ENCODE results near the gene MRPL43.

The MRPL43 gene

DNA sequence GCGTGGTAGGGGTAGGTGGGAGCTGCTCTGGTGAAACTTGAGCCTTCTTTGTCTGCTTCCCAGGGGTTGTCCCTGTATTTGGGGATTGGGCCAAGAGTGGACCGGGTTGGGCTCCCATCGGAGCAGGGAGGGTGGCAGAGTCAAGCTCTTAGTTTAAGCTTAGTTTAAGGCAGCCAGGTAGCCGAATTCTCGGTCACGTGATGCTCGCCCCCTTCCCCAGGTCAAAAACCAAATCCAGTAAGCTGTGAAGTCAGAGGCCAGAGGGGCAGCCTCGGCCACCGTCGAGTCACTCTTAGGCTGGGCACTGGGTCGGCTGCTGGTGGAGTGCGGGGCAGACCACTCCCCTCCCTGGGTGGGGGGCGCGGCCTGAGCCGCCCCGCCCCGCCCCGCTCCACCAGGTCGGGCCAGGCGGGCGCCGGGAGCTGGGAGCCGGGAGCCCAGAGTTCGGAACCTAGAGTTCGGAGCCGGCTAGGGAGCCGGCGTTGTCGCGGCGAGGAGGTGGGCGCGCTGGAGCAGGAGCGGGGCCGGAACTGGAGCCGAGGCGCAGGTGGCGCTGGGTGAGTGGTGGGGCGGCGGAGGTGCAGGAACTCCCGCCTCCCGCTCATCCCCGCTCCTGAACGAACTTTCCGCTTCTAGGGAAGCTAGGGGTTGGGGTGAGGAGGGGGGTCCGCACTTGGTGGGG lies 9.5 kb upstream of the MRPL43 start:
- ATAC-seq, result peak; percentile 12
- no peak for TF ChIP-seq GLIS3 (CRISPR knock-in tag; IDR thresholded peaks at IDR 0.05)
- no peak for TF ChIP-seq ESRRG (CRISPR knock-in tag; IDR thresholded peaks at IDR 0.05)
- TF ChIP-seq TCF4 (CRISPR knock-in tag; IDR thresholded peaks at IDR 0.05; ENCODE audit: borderline replicate concordance), result no peak
- TF ChIP-seq ZNF70 (CRISPR knock-in tag; IDR thresholded peaks at IDR 0.05), result no peak
- TF ChIP-seq ZNF8 (CRISPR knock-in tag; IDR thresholded peaks at IDR 0.05), result no peak
- TF ChIP-seq BACH2 (CRISPR knock-in tag; IDR thresholded peaks at IDR 0.05; ENCODE audit: borderline replicate concordance), result no peak
- TF ChIP-seq ISL1 (CRISPR knock-in tag; IDR thresholded peaks at IDR 0.05), result no peak
- TF ChIP-seq, protein P1, sequence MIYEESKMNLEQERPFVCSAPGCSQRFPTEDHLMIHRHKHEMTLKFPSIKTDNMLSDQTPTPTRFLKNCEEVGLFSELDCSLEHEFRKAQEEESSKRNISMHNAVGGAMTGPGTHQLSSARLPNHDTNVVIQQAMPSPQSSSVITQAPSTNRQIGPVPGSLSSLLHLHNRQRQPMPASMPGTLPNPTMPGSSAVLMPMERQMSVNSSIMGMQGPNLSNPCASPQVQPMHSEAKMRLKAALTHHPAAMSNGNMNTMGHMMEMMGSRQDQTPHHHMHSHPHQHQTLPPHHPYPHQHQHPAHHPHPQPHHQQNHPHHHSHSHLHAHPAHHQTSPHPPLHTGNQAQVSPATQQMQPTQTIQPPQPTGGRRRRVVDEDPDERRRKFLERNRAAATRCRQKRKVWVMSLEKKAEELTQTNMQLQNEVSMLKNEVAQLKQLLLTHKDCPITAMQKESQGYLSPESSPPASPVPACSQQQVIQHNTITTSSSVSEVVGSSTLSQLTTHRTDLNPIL (CRISPR knock-in tag; IDR thresholded peaks at IDR 0.05; ENCODE audit: low read depth), result no peak
- TF ChIP-seq PPARA (CRISPR knock-in tag; IDR thresholded peaks at IDR 0.05; ENCODE audit: borderline replicate concordance), result no peak
- TF ChIP-seq ZNF565 (CRISPR knock-in tag; conservative IDR thresholded peaks at IDR 0.05; ENCODE audit: low read depth), result no peak
- no peak for TF ChIP-seq ZFP3 (CRISPR knock-in tag; IDR thresholded peaks at IDR 0.05)
- TF ChIP-seq SNAI2 (CRISPR knock-in tag; IDR thresholded peaks at IDR 0.05), result no peak
- TF ChIP-seq, protein P2, sequence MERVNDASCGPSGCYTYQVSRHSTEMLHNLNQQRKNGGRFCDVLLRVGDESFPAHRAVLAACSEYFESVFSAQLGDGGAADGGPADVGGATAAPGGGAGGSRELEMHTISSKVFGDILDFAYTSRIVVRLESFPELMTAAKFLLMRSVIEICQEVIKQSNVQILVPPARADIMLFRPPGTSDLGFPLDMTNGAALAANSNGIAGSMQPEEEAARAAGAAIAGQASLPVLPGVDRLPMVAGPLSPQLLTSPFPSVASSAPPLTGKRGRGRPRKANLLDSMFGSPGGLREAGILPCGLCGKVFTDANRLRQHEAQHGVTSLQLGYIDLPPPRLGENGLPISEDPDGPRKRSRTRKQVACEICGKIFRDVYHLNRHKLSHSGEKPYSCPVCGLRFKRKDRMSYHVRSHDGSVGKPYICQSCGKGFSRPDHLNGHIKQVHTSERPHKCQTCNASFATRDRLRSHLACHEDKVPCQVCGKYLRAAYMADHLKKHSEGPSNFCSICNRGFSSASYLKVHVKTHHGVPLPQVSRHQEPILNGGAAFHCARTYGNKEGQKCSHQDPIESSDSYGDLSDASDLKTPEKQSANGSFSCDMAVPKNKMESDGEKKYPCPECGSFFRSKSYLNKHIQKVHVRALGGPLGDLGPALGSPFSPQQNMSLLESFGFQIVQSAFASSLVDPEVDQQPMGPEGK (CRISPR knock-in tag; IDR thresholded peaks at IDR 0.05; ENCODE audit: borderline replicate concordance), result no peak
- no peak for TF ChIP-seq RARB (CRISPR knock-in tag; IDR thresholded peaks at IDR 0.05)
- TF ChIP-seq, protein P3, sequence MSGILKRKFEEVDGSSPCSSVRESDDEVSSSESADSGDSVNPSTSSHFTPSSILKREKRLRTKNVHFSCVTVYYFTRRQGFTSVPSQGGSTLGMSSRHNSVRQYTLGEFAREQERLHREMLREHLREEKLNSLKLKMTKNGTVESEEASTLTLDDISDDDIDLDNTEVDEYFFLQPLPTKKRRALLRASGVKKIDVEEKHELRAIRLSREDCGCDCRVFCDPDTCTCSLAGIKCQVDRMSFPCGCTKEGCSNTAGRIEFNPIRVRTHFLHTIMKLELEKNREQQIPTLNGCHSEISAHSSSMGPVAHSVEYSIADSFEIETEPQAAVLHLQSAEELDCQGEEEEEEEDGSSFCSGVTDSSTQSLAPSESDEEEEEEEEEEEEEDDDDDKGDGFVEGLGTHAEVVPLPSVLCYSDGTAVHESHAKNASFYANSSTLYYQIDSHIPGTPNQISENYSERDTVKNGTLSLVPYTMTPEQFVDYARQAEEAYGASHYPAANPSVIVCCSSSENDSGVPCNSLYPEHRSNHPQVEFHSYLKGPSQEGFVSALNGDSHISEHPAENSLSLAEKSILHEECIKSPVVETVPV (CRISPR knock-in tag; IDR thresholded peaks at IDR 0.05), result no peak
- TF ChIP-seq ZC3H10 (CRISPR knock-in tag; IDR thresholded peaks at IDR 0.05), result no peak
- TF ChIP-seq, protein P4, sequence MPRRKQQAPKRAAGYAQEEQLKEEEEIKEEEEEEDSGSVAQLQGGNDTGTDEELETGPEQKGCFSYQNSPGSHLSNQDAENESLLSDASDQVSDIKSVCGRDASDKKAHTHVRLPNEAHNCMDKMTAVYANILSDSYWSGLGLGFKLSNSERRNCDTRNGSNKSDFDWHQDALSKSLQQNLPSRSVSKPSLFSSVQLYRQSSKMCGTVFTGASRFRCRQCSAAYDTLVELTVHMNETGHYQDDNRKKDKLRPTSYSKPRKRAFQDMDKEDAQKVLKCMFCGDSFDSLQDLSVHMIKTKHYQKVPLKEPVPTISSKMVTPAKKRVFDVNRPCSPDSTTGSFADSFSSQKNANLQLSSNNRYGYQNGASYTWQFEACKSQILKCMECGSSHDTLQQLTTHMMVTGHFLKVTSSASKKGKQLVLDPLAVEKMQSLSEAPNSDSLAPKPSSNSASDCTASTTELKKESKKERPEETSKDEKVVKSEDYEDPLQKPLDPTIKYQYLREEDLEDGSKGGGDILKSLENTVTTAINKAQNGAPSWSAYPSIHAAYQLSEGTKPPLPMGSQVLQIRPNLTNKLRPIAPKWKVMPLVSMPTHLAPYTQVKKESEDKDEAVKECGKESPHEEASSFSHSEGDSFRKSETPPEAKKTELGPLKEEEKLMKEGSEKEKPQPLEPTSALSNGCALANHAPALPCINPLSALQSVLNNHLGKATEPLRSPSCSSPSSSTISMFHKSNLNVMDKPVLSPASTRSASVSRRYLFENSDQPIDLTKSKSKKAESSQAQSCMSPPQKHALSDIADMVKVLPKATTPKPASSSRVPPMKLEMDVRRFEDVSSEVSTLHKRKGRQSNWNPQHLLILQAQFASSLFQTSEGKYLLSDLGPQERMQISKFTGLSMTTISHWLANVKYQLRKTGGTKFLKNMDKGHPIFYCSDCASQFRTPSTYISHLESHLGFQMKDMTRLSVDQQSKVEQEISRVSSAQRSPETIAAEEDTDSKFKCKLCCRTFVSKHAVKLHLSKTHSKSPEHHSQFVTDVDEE (CRISPR knock-in tag; IDR thresholded peaks at IDR 0.05), result no peak
- no peak for TF ChIP-seq ZFP30 (CRISPR knock-in tag; IDR thresholded peaks at IDR 0.05)

DNA sequence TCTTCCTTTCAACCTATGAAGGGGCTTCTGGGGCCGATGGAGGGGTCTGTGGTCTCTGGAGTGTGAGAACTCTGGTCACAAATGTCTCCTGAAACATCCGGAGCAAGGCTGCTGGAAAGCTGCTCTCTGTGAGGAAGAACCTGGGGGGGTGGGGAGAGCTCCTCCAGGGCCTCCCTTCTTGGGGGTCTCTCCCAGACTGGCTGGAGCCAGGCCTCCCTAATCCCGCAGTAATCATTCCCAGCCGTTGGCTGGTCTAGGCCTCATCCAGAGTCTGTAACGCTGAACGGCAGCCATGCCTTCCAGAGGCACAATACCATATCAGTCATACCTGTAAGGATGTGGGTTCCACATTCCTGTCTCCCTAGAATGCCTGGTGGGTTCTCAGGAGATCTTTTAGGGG lies 7.9 kb upstream of the MRPL43 start:
- TF ChIP-seq, protein P4 (CRISPR knock-in tag; IDR thresholded peaks at IDR 0.05), result no peak
- TF ChIP-seq, protein P5, sequence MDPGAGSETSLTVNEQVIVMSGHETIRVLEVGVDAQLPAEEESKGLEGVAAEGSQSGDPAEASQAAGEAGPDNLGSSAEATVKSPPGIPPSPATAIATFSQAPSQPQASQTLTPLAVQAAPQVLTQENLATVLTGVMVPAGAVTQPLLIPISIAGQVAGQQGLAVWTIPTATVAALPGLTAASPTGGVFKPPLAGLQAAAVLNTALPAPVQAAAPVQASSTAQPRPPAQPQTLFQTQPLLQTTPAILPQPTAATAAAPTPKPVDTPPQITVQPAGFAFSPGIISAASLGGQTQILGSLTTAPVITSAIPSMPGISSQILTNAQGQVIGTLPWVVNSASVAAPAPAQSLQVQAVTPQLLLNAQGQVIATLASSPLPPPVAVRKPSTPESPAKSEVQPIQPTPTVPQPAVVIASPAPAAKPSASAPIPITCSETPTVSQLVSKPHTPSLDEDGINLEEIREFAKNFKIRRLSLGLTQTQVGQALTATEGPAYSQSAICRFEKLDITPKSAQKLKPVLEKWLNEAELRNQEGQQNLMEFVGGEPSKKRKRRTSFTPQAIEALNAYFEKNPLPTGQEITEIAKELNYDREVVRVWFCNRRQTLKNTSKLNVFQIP (CRISPR knock-in tag; IDR thresholded peaks at IDR 0.05; ENCODE audit: borderline replicate concordance, low read depth), result no peak
- TF ChIP-seq TOX (CRISPR knock-in tag; IDR thresholded peaks at IDR 0.05; ENCODE audit: borderline replicate concordance) (no peak), ZFP30 (CRISPR knock-in tag; IDR thresholded peaks at IDR 0.05) (no peak), ZNF70 (CRISPR knock-in tag; IDR thresholded peaks at IDR 0.05) (no peak), ISL1 (CRISPR knock-in tag; IDR thresholded peaks at IDR 0.05) (no peak), PPARA (CRISPR knock-in tag; IDR thresholded peaks at IDR 0.05; ENCODE audit: borderline replicate concordance) (no peak), ZNF8 (CRISPR knock-in tag; IDR thresholded peaks at IDR 0.05) (no peak), TCF4 (CRISPR knock-in tag; IDR thresholded peaks at IDR 0.05; ENCODE audit: borderline replicate concordance) (no peak), GLIS3 (CRISPR knock-in tag; IDR thresholded peaks at IDR 0.05) (no peak), ZNF565 (CRISPR knock-in tag; conservative IDR thresholded peaks at IDR 0.05; ENCODE audit: low read depth) (no peak), OSR1 (CRISPR knock-in tag; IDR thresholded peaks at IDR 0.05) (no peak), ESRRG (CRISPR knock-in tag; IDR thresholded peaks at IDR 0.05) (no peak), ARNTL (CRISPR knock-in tag; IDR thresholded peaks at IDR 0.05; ENCODE audit: borderline replicate concordance, low read depth) (no peak), ZC3H10 (CRISPR knock-in tag; IDR thresholded peaks at IDR 0.05) (no peak), ZFP3 (CRISPR knock-in tag; IDR thresholded peaks at IDR 0.05) (no peak)
- TF ChIP-seq, protein P2 (CRISPR knock-in tag; IDR thresholded peaks at IDR 0.05; ENCODE audit: borderline replicate concordance), result no peak
- ATAC-seq, result no peak
